Measurements from ENCODE around the gene BANF2. TPM values are rescaled to one million over a fixed set of nuclear protein-coding genes. Genes with fewer than 3 reads are reported as not detected.

Gene BANF2
- total and polyA plus RNA-seq, 2 of the 13 experiments (the other 11 are each of a cell fraction or from before 2014, with no cell fraction given) = 0.35 TPM; not detected in 1

DNA sequence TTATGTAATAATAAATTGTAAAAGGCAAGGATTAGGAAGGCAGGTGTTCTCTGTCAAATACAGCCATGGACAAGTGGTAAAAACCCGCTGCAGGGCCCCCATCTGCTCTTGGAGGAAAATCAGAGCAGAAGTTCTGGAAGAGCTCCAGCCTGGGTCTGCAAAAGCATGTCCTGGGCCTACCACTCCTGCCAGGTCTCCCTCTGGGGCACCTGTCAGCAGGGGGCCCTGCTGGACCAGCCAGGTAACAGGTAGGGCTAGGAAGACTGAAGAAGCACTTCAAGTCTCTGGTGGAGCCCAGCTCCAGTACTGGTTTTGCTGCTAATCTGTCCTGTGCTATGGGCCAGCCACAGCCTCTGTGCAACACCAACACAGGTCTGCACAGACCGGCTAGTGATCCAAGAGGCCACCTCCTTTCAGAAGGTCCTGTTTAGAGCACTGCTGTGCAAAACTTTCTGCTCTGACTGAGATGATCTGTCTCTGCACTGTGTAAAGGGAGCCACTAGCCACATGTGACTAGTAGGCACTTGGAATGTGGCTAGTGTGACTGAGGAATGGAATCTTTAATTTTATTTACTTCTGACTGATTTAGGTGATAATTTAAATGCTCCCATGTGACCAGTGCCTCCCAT lies 47.9 kb upstream of the BANF2 start:
- intact Hi-C loops (cut with micrococcal nuclease; ENCODE audit: unreplicated experiment) (no loop called here), in situ Hi-C loops (cut with HindIII; ENCODE audit: extremely low pct_ligation_motif_present, low pct_unique_long_range_greater_than_20kb) (no loop called here)
- peaks cover 26% of the 10 kb centered on the region for H3K4me1 ChIP-seq (ENCODE audit: insufficient read depth, low read length)
- H3K4me2 ChIP-seq (ENCODE audit: low read depth, low read length) = no peak overlapping the region
- ChIA-PET POLR2A (interaction anchor here (0.9 to 1.3 kb wide), 3 partner anchors 14 to 59 kb away, joined by 3 to 5 read pairs (median 3); partner anchors contain the start of gene RRBP1), CTCF (ENCODE audit: low intra/inter-chr PET ratio, low total read pairs) (interaction anchor here (0.7 kb wide), 1 partner anchor 287 kb away, joined by 3 read pairs; no protein-coding TSS in a partner anchor)
- no peak overlapping the region for H3K4me3 ChIP-seq (replicated peaks in 1 of 3; ENCODE audit: insufficient read depth in 1 of 3, low read depth in 2 of 3, low read length in 3 of 3)
- H3K36me3 ChIP-seq (replicated peaks in 1 of 2; ENCODE audit: control insufficient read depth in 1 of 2, insufficient read depth in 2 of 2, low read length in 2 of 2) = peaks cover 48 to 74% of the 10 kb centered on the region in 2 experiments
- H2AFZ ChIP-seq (ENCODE audit: low read length) = no peak overlapping the region
- H3K27me3 ChIP-seq (ENCODE audit: control insufficient read depth in 1 of 2, insufficient read depth in 2 of 2, low read length in 2 of 2) = no peaks in the 10 kb centered on the region
- H3K27ac ChIP-seq (ENCODE audit: extremely low read length, insufficient read depth, low read length) = no peak overlapping the region
- peaks cover 86% of the 10 kb centered on the region for H4K20me1 ChIP-seq (ENCODE audit: insufficient read depth, low read length)
- no TSS peak for BruUV-seq (replicated peaks)
- peaks cover 92% of the 10 kb centered on the region for H3K79me2 ChIP-seq (ENCODE audit: insufficient read depth, low read length)
- H3K9me3 ChIP-seq (ENCODE audit: low read length) = no peaks in the 10 kb centered on the region
- 94% methylated on average over 2 of the region's 2 CpGs for WGBS (ENCODE audit: low lambda C conversion rate)
- FAIRE-seq = no peak
- DNase-seq (ENCODE audit: low spot score) = no peak
- ATAC-seq = peak; percentile 9
- no peak overlapping the region for H3K9ac ChIP-seq (ENCODE audit: insufficient read depth, low read depth, low read length)
- no peak for TF ChIP-seq FOXJ3 (CRISPR knock-in tag; IDR thresholded peaks at IDR 0.05; ENCODE audit: borderline replicate concordance)
- TF ChIP-seq, protein P1, sequence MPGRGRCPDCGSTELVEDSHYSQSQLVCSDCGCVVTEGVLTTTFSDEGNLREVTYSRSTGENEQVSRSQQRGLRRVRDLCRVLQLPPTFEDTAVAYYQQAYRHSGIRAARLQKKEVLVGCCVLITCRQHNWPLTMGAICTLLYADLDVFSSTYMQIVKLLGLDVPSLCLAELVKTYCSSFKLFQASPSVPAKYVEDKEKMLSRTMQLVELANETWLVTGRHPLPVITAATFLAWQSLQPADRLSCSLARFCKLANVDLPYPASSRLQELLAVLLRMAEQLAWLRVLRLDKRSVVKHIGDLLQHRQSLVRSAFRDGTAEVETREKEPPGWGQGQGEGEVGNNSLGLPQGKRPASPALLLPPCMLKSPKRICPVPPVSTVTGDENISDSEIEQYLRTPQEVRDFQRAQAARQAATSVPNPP (CRISPR knock-in tag; IDR thresholded peaks at IDR 0.05) = no peak
- TF ChIP-seq CSRNP1 (CRISPR knock-in tag; IDR thresholded peaks at IDR 0.05) = 0 out of 2 replicates have a peak, but pooled peaks have one; percentile 33
- TF ChIP-seq ZNF207 (IDR thresholded peaks at IDR 0.05; ENCODE audit: borderline replicate concordance) = no peak
- TF ChIP-seq SAFB2 (CRISPR knock-in tag; IDR thresholded peaks at IDR 0.05; ENCODE audit: borderline replicate concordance, low read depth) = no peak
- TF ChIP-seq, protein P2, sequence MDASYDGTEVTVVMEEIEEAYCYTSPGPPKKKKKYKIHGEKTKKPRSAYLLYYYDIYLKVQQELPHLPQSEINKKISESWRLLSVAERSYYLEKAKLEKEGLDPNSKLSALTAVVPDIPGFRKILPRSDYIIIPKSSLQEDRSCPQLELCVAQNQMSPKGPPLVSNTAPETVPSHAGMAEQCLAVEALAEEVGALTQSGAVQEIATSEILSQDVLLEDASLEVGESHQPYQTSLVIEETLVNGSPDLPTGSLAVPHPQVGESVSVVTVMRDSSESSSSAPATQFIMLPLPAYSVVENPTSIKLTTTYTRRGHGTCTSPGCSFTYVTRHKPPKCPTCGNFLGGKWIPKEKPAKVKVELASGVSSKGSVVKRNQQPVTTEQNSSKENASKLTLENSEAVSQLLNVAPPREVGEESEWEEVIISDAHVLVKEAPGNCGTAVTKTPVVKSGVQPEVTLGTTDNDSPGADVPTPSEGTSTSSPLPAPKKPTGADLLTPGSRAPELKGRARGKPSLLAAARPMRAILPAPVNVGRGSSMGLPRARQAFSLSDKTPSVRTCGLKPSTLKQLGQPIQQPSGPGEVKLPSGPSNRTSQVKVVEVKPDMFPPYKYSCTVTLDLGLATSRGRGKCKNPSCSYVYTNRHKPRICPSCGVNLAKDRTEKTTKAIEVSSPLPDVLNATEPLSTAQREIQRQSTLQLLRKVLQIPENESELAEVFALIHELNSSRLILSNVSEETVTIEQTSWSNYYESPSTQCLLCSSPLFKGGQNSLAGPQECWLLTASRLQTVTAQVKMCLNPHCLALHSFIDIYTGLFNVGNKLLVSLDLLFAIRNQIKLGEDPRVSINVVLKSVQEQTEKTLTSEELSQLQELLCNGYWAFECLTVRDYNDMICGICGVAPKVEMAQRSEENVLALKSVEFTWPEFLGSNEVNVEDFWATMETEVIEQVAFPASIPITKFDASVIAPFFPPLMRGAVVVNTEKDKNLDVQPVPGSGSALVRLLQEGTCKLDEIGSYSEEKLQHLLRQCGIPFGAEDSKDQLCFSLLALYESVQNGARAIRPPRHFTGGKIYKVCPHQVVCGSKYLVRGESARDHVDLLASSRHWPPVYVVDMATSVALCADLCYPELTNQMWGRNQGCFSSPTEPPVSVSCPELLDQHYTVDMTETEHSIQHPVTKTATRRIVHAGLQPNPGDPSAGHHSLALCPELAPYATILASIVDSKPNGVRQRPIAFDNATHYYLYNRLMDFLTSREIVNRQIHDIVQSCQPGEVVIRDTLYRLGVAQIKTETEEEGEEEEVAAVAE (CRISPR knock-in tag; IDR thresholded peaks at IDR 0.05; ENCODE audit: borderline replicate concordance) = no peak
- TF ChIP-seq U2AF1 (optimal IDR thresholded peaks at IDR 0.05; ENCODE audit: low read depth, low read length) = peak; percentile 55
- TF ChIP-seq ZNF331 (CRISPR knock-in tag; IDR thresholded peaks at IDR 0.05) = no peak
- TF ChIP-seq ZFX (CRISPR knock-in tag; IDR thresholded peaks at IDR 0.05; ENCODE audit: low read depth) = 0 out of 2 replicates have a peak, but pooled peaks have one; percentile 22
- TF ChIP-seq RBM22 (optimal IDR thresholded peaks at IDR 0.05; ENCODE audit: low read length) = peak; percentile 76
- TF ChIP-seq MTERF4 (CRISPR knock-in tag; IDR thresholded peaks at IDR 0.05) = no peak
- peak; percentile 51; the same call in 1 of the 2 replicates for TF ChIP-seq ZNF350 (CRISPR knock-in tag; IDR thresholded peaks at IDR 0.05; ENCODE audit: borderline replicate concordance, low read depth)
- 0 out of 2 replicates have a peak, but pooled peaks have one; percentile 31 for TF ChIP-seq ATF7-NPFF (CRISPR knock-in tag; IDR thresholded peaks at IDR 0.05; ENCODE audit: low read depth)
- TF ChIP-seq STAG1 (CRISPR knock-in tag; IDR thresholded peaks at IDR 0.05) = peak; percentile 73

Measured in HepG2 (cell line).